Hepatocyte (in vitro differentiated cells): Measurements from ENCODE around the gene ATF3.

ENCODE experiments used
- EZH2phosphoT487 ChIP-seq: fragments of 200-600 bp; sonication (generic); IDR thresholded peaks from one replicate; pipeline ENCODE4 v1.6.1; 2018; ENCODE audit warnings: antibody characterized with exemption, mild to moderate bottlenecking, low read depth, moderate library complexity; ENCODE audit not compliant: unreplicated experiment, severe bottlenecking
- TF ChIP-seq, protein P1 (sequence below): fragments of 200-600 bp; sonication (generic); IDR thresholded peaks from 2 replicates; pipeline ENCODE4 v1.5.1; 2016; ENCODE audit warnings: antibody characterized with exemption, mild to moderate bottlenecking; ENCODE audit not compliant: poor library complexity

DNA sequence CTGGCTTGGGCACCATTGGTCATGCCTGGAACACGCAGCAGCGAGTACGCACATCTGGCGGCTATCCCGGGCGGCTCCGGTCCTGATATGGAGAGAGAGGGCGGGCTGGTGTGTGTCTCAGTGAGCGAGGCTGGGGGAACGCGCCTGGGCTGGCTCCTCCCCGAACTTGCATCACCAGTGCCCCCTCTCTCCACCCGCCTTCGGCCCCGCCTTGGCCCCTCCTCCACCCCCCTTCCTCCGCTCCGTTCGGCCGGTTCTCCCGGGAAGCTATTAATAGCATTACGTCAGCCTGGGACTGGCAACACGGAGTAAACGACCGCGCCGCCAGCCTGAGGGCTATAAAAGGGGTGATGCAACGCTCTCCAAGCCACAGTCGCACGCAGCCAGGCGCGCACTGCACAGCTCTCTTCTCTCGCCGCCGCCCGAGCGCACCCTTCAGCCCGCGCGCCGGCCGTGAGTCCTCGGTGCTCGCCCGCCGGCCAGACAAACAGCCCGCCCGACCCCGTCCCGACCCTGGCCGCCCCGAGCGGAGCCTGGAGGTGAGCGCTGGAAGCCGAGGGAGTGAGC lies at the start of gene ATF3:
- TF ChIP-seq, protein P1, sequence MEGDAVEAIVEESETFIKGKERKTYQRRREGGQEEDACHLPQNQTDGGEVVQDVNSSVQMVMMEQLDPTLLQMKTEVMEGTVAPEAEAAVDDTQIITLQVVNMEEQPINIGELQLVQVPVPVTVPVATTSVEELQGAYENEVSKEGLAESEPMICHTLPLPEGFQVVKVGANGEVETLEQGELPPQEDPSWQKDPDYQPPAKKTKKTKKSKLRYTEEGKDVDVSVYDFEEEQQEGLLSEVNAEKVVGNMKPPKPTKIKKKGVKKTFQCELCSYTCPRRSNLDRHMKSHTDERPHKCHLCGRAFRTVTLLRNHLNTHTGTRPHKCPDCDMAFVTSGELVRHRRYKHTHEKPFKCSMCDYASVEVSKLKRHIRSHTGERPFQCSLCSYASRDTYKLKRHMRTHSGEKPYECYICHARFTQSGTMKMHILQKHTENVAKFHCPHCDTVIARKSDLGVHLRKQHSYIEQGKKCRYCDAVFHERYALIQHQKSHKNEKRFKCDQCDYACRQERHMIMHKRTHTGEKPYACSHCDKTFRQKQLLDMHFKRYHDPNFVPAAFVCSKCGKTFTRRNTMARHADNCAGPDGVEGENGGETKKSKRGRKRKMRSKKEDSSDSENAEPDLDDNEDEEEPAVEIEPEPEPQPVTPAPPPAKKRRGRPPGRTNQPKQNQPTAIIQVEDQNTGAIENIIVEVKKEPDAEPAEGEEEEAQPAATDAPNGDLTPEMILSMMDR, result no peak
- no peak for TF ChIP-seq EZH2phosphoT487
